Kidney epithelial cell (primary cell): ENCODE data around the gene TTPAL. TPM values are rescaled to one million over a fixed set of nuclear protein-coding genes. Genes with fewer than 3 reads are reported as not detected.

Experiments
- DNase-seq: peaks from one replicate; pipeline ENCODE4 v3.0.0-alpha.2; 2010; ENCODE audit warnings: low read depth
- H3K27me3 ChIP-seq: 2 replicates; pipeline ENCODE4 v1.6.0; 2011; ENCODE audit warnings: low read length; ENCODE audit not compliant: control insufficient read depth, insufficient read depth
- H3K36me3 ChIP-seq: 2 replicates; pipeline ENCODE4 v1.5.1; 2011; ENCODE audit warnings: low read length; ENCODE audit not compliant: control insufficient read depth, insufficient read depth
- H3K4me3 ChIP-seq: 2 replicates; pipeline ENCODE4 v1.5.1; 2011; ENCODE audit warnings: low read depth, mild to moderate bottlenecking, control low read depth, low read length
- CTCF ChIP-seq: IDR thresholded peaks from 2 replicates; pipeline ENCODE4 v1.5.1; 2011; ENCODE audit warnings: mild to moderate bottlenecking, moderate library complexity, low read length, control low read depth, inconsistent platforms; ENCODE audit not compliant: insufficient read depth, poor library complexity, severe bottlenecking
- total RNA-seq: library from RNA; depleted of rRNA; stranded (reverse); fragments of >200 nt; gene quantifications from 2 replicates; pipeline ENCODE4 v1.2.3, GENCODE V29; 2015

The TTPAL gene
- total RNA-seq, 1 donor from 2014 or later: 15.4 TPM

- Histone ChIP-seq H3K27me3 (peaks cover 2% of the 10 kb centered on the region), H3K4me3 (no peak overlapping the region)
- TF ChIP-seq CTCF: no peak
These were observed 36.9 kb upstream of the TTPAL start for GRCh38 chr20:44438782-44439181.

GRCh38 chr20:44439318-44439717 is 36.4 kb upstream of the TTPAL start:
- Histone ChIP-seq H3K4me3 (no peak overlapping the region), H3K36me3 (no peaks in the 10 kb centered on the region), H3K27me3 (no peaks in the 10 kb centered on the region)
- no peak for DNase-seq
- TF ChIP-seq CTCF: no peak

More at GRCh38 chr20:44438782-44439181, 36.9 kb upstream of the TTPAL start:
- DNase-seq: no peak
- no peaks in the 10 kb centered on the region for H3K36me3 ChIP-seq

GRCh38 chr20:44442298-44443070 is 33.2 kb upstream of the TTPAL start:
- TF ChIP-seq CTCF: no peak
- Histone ChIP-seq H3K27me3 (no peaks in the 10 kb centered on the region), H3K36me3 (no peaks in the 10 kb centered on the region), H3K4me3 (no peak overlapping the region)
- no peak for DNase-seq

GRCh38 chr20:44445742-44446710 is 29.6 kb upstream of the TTPAL start:
- no peak for TF ChIP-seq CTCF
- no peaks in the 10 kb centered on the region for H3K27me3 ChIP-seq
- no peak overlapping the region for H3K4me3 ChIP-seq
- H3K36me3 ChIP-seq: no peaks in the 10 kb centered on the region
- DNase-seq: no peak

GRCh38 chr20:44447827-44448419 is 27.8 kb upstream of the TTPAL start:
- no peak overlapping the region for H3K4me3 ChIP-seq
- TF ChIP-seq CTCF: no peak
- H3K27me3 ChIP-seq: no peaks in the 10 kb centered on the region
- H3K36me3 ChIP-seq: no peaks in the 10 kb centered on the region
- DNase-seq: no peak
